ENCODE measurements around the gene POLR3C. TPM values are rescaled to one million over a fixed set of nuclear protein-coding genes. Genes with fewer than 3 reads are reported as not detected.

Gene POLR3C
- total and polyA plus RNA-seq, 2 of the 13 experiments (the other 11 are each of a cell fraction or from before 2014, with no cell fraction given) = 15.5 to 24.3 TPM

GRCh38 chr1:145858901-145859490 is 35.0 kb downstream of the POLR3C start, which contains the start of gene PIAS3 (continued):
- peak; percentile 5; the same call in 1 of the 2 replicates for TF ChIP-seq RXRB (CRISPR knock-in tag; IDR thresholded peaks at IDR 0.05; ENCODE audit: borderline replicate concordance)
- TF ChIP-seq THYN1 (CRISPR knock-in tag; IDR thresholded peaks at IDR 0.05; ENCODE audit: borderline replicate concordance, low read depth) = no peak
- TF ChIP-seq FOXP1 (IDR thresholded peaks at IDR 0.05) = no peak
- no peak for TF ChIP-seq FOXP1 (CRISPR knock-in tag; IDR thresholded peaks at IDR 0.05)
- no peak for TF ChIP-seq HHEX (CRISPR knock-in tag; IDR thresholded peaks at IDR 0.05)
- TF ChIP-seq ZSCAN29 (CRISPR knock-in tag; conservative IDR thresholded peaks at IDR 0.05) = 0 out of 2 replicates have a peak, but pooled peaks have one; percentile 31
- peak; percentile 58; the same call in 1 of the 2 replicates for TF ChIP-seq MYPOP (CRISPR knock-in tag; IDR thresholded peaks at IDR 0.05)
- no peak for TF ChIP-seq CAMTA2 (CRISPR knock-in tag; IDR thresholded peaks at IDR 0.05; ENCODE audit: borderline replicate concordance)
- peak; percentile 93 for TF ChIP-seq HNRNPLL (IDR thresholded peaks at IDR 0.05; ENCODE audit: low read depth, low read length, poor library complexity, severe bottlenecking)
- 0 out of 2 replicates have a peak, but pooled peaks have one; percentile 32 for TF ChIP-seq SMAD3 (CRISPR knock-in tag; IDR thresholded peaks at IDR 0.05)

GRCh38 chr1:145859491-145860023 is 35.6 kb downstream of the POLR3C start:
- no TSS peak for BruUV-seq (replicated peaks)
- TF ChIP-seq DMTF1 (CRISPR knock-in tag; IDR thresholded peaks at IDR 0.05) (no peak), SOX6 (IDR thresholded peaks at IDR 0.05) (no peak), SOX6 (CRISPR knock-in tag; IDR thresholded peaks at IDR 0.05) (no peak), ZNF441 (CRISPR knock-in tag; IDR thresholded peaks at IDR 0.05; ENCODE audit: borderline replicate concordance) (peak; percentile 34; the same call in 1 of the 2 replicates), THAP11 (CRISPR knock-in tag; IDR thresholded peaks at IDR 0.05) (0 out of 2 replicates have a peak, but pooled peaks have one; percentile 11), ZNF788 (CRISPR knock-in tag; IDR thresholded peaks at IDR 0.05; ENCODE audit: borderline replicate concordance) (peak; percentile 35; the same call in 1 of the 2 replicates), XRCC5 (optimal IDR thresholded peaks at IDR 0.05; ENCODE audit: low read length) (peak; percentile 68), ZNF451 (CRISPR knock-in tag; IDR thresholded peaks at IDR 0.05) (0 out of 2 replicates have a peak, but pooled peaks have one; percentile 36), MIER2 (CRISPR knock-in tag; IDR thresholded peaks at IDR 0.05) (no peak), TAF15 (IDR thresholded peaks at IDR 0.05; ENCODE audit: low read depth, low read length, poor library complexity, severe bottlenecking) (no peak), KDM5B (CRISPR knock-in tag; IDR thresholded peaks at IDR 0.05; ENCODE audit: borderline replicate concordance) (no peak; the same call in 1 of the 2 replicates)

More at GRCh38 chr1:145859491-145860023, 35.6 kb downstream of the POLR3C start:
- H3K79me2 ChIP-seq (ENCODE audit: insufficient read depth, low read length) = peaks cover 3% of the 10 kb centered on the region
- H2AFZ ChIP-seq (ENCODE audit: low read length) = peak overlapping the region; percentile 75
- DNase-seq (ENCODE audit: low spot score) (peak; percentile 73), ATAC-seq (peak; percentile 90), FAIRE-seq (peak; percentile 58)
- ChIA-PET CTCF (ENCODE audit: low intra/inter-chr PET ratio, low total read pairs) (interaction anchor here (0.8 kb wide), 1 partner anchor 13 kb away, joined by 3 read pairs; no protein-coding TSS in a partner anchor), POLR2A (interaction anchor here (0.6 to 2.6 kb wide), 17 partner anchors 10 to 579 kb away, joined by 3 to 44 read pairs (median 9); partner anchors contain the start of genes ANKRD34A, ANKRD35, LIX1L and NUDT17)
- H3K4me2 ChIP-seq (ENCODE audit: low read depth, low read length) = peak overlapping the region; percentile 88
- H3K4me1 ChIP-seq (ENCODE audit: insufficient read depth, low read length) = peaks cover 21% of the 10 kb centered on the region
- intact Hi-C loops (cut with micrococcal nuclease; ENCODE audit: unreplicated experiment) (loop anchor here (5.0 kb wide), 3 partner anchors 33 to 103 kb away; partner anchors contain the start of genes ANKRD34A, ITGA10 and POLR3GL), in situ Hi-C loops (cut with HindIII; ENCODE audit: extremely low pct_ligation_motif_present, low pct_unique_long_range_greater_than_20kb) (no loop called here)
- H3K27me3 ChIP-seq (ENCODE audit: control insufficient read depth in 1 of 2, insufficient read depth in 2 of 2, low read length in 2 of 2) = 0 out of 5 replicates have a peak, but pooled peaks cover 0 to 3% of the 10 kb centered on the region in 2 experiments
- no peaks in the 10 kb centered on the region for H3K9me3 ChIP-seq (ENCODE audit: low read length)
- H3K9ac ChIP-seq (ENCODE audit: insufficient read depth, low read depth, low read length) = peak overlapping the region; percentile 67
- H3K27ac ChIP-seq (ENCODE audit: extremely low read length, insufficient read depth, low read length) = peak overlapping the region; percentile 51
- peak overlapping the region; percentile 82 to 92 (median 87) for H3K4me3 ChIP-seq (replicated peaks in 1 of 3; ENCODE audit: insufficient read depth in 1 of 3, low read depth in 2 of 3, low read length in 3 of 3)
- H3K36me3 ChIP-seq (replicated peaks in 1 of 2; ENCODE audit: control insufficient read depth in 1 of 2, insufficient read depth in 2 of 2, low read length in 2 of 2) = peaks cover 4 to 16% of the 10 kb centered on the region in 2 experiments
- H4K20me1 ChIP-seq (ENCODE audit: insufficient read depth, low read length) = no peaks in the 10 kb centered on the region
- WGBS (ENCODE audit: low lambda C conversion rate) = 0% methylated on average over 19 of the region's 41 CpGs
